ENCODE data around the gene IGFL4.

- TF ChIP-seq CTCF (tag by site-specific recombination; IDR thresholded peaks at IDR 0.05), result no peak
- TF ChIP-seq BCL11A (tag by site-specific recombination; IDR thresholded peaks at IDR 0.05; ENCODE audit: low read depth), result no peak
- no peak for TF ChIP-seq ZNF792 (tag by site-specific recombination; IDR thresholded peaks at IDR 0.05)
- TF ChIP-seq ZNF48 (tag by site-specific recombination; IDR thresholded peaks at IDR 0.05), result no peak
- TF ChIP-seq ZIC2 (tag by site-specific recombination; IDR thresholded peaks at IDR 0.05), result peak; percentile 22; the same call in 1 of the 2 replicates
- no peak for TF ChIP-seq REST (tag by site-specific recombination; IDR thresholded peaks at IDR 0.05)
- TF ChIP-seq HOXA7 (CRISPR knock-in tag; IDR thresholded peaks at IDR 0.05; ENCODE audit: borderline replicate concordance), result no peak
- TF ChIP-seq ZNF302 (tag by site-specific recombination; IDR thresholded peaks at IDR 0.05; ENCODE audit: low read depth), result no peak
- TF ChIP-seq ZNF777 (tag by site-specific recombination; IDR thresholded peaks at IDR 0.05; ENCODE audit: borderline replicate concordance), result no peak
These were observed at the start of gene IGFL4 for GRCh38 chr19:46040952-46041500.
